HG02870 (cell line): ENCODE measurements around the gene SLC12A7.
"Not testable (repeated sequence)": the region's sequence is repeated elsewhere in the genome, so short reads cannot be mapped to it uniquely, and the experiment has no call there.

Experiments
- ATAC-seq: cut with Tn5 transposase; IDR thresholded peaks from one replicate; pipeline ENCODE4 v1.9.1; 2021; ENCODE audit warnings: mild to moderate bottlenecking, moderate library complexity; ENCODE audit not compliant: unreplicated experiment

The SLC12A7 gene

GRCh38 chr5:1127959-1128785 lies 16.3 kb upstream of the SLC12A7 start:
- ATAC-seq, result no peak

- ATAC-seq, result not testable (repeated sequence)
Observed at GRCh38 chr5:1125695-1126094, 13.8 kb upstream of the SLC12A7 start.

GRCh38 chr5:1125030-1125357 lies 13.1 kb upstream of the SLC12A7 start:
- ATAC-seq, result no peak

- ATAC-seq, result no peak
Observed at GRCh38 chr5:1124205-1125029, 12.6 kb upstream of the SLC12A7 start.

- no peak for ATAC-seq
Observed at GRCh38 chr5:1123418-1124147, 11.7 kb upstream of the SLC12A7 start.

GRCh38 chr5:1122511-1123294 lies 10.8 kb upstream of the SLC12A7 start:
- no peak for ATAC-seq

- ATAC-seq, result no peak
Observed at GRCh38 chr5:1121891-1122290, 10.0 kb upstream of the SLC12A7 start.

- no peak for ATAC-seq
Observed at GRCh38 chr5:1121044-1121443, 9.2 kb upstream of the SLC12A7 start.

- no peak for ATAC-seq
Observed at GRCh38 chr5:1120236-1120999, 8.6 kb upstream of the SLC12A7 start.

- ATAC-seq, result no peak
Observed at GRCh38 chr5:1119312-1119831, 7.5 kb upstream of the SLC12A7 start.

GRCh38 chr5:1118738-1119137 lies 6.9 kb upstream of the SLC12A7 start:
- ATAC-seq, result no peak

- no peak for ATAC-seq
Observed at GRCh38 chr5:1118231-1118698, 6.4 kb upstream of the SLC12A7 start.

GRCh38 chr5:1116977-1117376 lies 5.1 kb upstream of the SLC12A7 start:
- no peak for ATAC-seq

- no peak for ATAC-seq
Observed at GRCh38 chr5:1116109-1116740, 4.4 kb upstream of the SLC12A7 start.

GRCh38 chr5:1115123-1115815 lies 3.4 kb upstream of the SLC12A7 start:
- ATAC-seq, result no peak

- ATAC-seq, result no peak
Observed at GRCh38 chr5:1113805-1114586, 2.1 kb upstream of the SLC12A7 start.

- no peak for ATAC-seq
Observed at GRCh38 chr5:1113332-1113690, 1.4 kb upstream of the SLC12A7 start.
